H7 (cell line): ENCODE data around the gene CREBRF. TPM values are rescaled to one million over a fixed set of nuclear protein-coding genes. Genes with fewer than 3 reads are reported as not detected.
"Not testable (repeated sequence)": the region's sequence is repeated elsewhere in the genome, so short reads cannot be mapped to it uniquely, and the experiment has no call there.

Experiments used
- DNase-seq: peaks from one replicate; pipeline ENCODE4 v3.0.0; 2012
- H3K27me3 ChIP-seq: 2 replicates; pipeline ENCODE4 v1.6.0; 2011; ENCODE audit warnings: mild to moderate bottlenecking, low read length; ENCODE audit not compliant: control insufficient read depth, insufficient read depth
- H3K36me3 ChIP-seq: replicated peaks from 2 replicates; pipeline ENCODE4 v1.5.1; 2011; ENCODE audit warnings: low read length; ENCODE audit not compliant: control insufficient read depth, insufficient read depth
- H3K4me3 ChIP-seq: 2 replicates; pipeline ENCODE4 v1.5.1; 2011; ENCODE audit warnings: low read depth, mild to moderate bottlenecking, control low read depth, low read length, moderate library complexity; ENCODE audit not compliant: insufficient read depth
- total RNA-seq: library from RNA; depleted of rRNA; stranded (reverse); fragments of >200 nt; shearing (Covaris generic); gene quantifications from 2 replicates; pipeline ENCODE4 v1.2.3, GENCODE V29; 2014

CREBRF gene
- total RNA-seq, 1 experiment from 2014 or later = 8.7 TPM

DNA sequence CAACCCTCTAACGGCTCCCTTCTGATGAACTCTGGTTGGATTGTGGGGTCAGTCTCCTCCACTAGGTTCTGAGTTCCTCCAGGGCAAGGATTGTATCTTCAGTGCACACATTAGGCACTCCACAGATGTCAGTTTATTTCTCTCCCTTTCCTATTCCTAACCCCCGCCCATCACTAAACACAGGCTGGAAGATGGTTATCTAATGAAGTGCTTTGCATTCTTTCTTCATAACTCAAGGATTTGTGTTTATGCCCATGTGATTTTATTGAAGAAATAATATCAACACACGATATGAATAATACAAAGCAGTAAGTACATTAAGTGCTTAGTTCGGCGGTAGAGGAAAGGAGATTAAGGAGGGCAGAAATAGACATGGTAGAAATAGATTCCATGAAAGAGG lies 4.4 kb upstream of the CREBRF start:
- no peak for DNase-seq
- Histone ChIP-seq H3K4me3 (no peak overlapping the region), H3K27me3 (no peaks in the 10 kb centered on the region; the same call in 1 of the 2 replicates), H3K36me3 (no peaks in the 10 kb centered on the region)

DNA sequence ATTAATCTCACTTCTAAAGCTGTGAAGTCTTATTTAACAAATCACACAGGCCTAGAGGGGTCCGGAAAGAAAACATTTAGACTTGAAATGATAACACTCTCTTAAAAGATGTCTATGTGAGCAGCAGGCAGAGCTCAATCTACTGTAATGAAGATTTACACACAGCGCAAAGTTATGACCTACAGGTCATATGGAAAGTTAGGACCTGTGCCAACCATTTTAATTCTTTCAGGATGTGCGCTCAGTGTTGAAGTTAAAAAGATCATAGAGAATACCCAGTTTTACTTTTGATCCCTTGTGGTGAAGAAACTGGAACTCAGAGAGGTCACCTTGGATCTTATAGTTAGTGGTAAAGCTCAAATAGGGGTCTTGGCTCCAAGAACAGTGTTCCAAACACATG lies 3.1 kb upstream of the CREBRF start:
- no peak for DNase-seq
- H3K27me3 ChIP-seq = no peaks in the 10 kb centered on the region; the same call in 1 of the 2 replicates
- no peak overlapping the region for H3K4me3 ChIP-seq
- H3K36me3 ChIP-seq = no peaks in the 10 kb centered on the region

DNA sequence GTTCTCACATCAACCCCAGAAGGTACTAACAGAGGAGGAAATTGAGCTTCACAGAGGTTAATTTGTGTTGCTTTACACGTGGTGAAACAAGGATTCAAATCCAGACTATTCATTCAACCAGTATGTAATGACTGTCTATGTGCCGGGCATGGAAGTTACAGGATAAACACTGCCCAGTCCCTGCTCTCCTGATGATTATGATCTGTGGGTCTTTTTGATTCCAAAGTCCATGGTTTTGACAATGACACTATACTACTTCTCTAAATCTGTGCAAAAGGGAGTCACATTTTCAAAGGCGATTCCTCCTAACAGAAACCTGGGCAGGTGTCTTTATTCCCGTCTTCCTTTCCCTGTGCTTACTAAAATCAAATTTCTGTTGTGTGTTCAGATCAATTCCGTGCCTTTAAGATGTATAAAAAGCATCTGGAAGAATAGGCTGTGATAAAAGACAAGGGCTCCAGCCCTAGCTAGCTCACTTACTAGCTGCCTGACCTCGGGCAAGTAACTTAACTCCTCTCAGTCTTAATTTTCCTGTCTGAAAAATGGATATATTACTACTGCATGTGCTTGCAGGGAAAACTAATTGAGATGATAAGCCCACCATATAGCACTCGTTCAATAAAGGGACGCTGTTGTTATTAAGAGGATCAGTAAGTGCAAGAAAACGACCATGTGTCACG lies 970 bp upstream of the CREBRF start:
- Histone ChIP-seq H3K36me3 (no peaks in the 10 kb centered on the region), H3K27me3 (no peaks in the 10 kb centered on the region; the same call in 1 of the 2 replicates), H3K4me3 (peak overlapping the region; percentile 92)
- DNase-seq = no peak

- Histone ChIP-seq H3K27me3 (no peaks in the 10 kb centered on the region; the same call in 1 of the 2 replicates), H3K36me3 (no peaks in the 10 kb centered on the region), H3K4me3 (peak overlapping the region; percentile 92)
- no peak for DNase-seq
These were observed 500 bp upstream of the CREBRF start for GRCh38 chr5:173055722-173055982.

- no peaks in the 10 kb centered on the region for H3K36me3 ChIP-seq
- peak overlapping the region; percentile 92 for H3K4me3 ChIP-seq
- H3K27me3 ChIP-seq = no peaks in the 10 kb centered on the region; the same call in 1 of the 2 replicates
- DNase-seq = peak; percentile 95
These were observed 570 bp downstream of the CREBRF start for GRCh38 chr5:173056783-173057061.

GRCh38 chr5:173057062-173057924 lies 1.1 kb downstream of the CREBRF start:
- peak overlapping the region; percentile 92 for H3K4me3 ChIP-seq
- DNase-seq = peak; percentile 99
- no peaks in the 10 kb centered on the region for H3K36me3 ChIP-seq
- H3K27me3 ChIP-seq = no peaks in the 10 kb centered on the region

DNA sequence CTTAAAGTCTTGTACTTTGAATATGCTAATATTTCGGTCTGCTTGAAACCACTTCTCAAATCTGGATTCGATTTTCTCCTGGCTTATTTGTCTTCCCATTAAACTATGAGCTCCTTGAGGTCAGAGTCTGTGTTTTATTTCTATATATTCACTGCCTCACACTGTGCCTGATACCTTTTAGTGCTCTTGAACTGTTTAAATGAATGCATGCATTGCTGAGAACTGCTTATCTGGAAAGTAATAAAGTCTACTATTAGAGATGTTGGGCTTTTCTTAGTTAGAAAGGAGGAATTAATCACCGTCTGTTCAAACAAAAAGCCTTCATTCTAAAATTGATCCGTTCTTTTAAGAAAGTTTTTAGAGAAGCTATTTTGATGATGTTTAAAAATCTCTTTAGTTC lies 6.0 kb downstream of the CREBRF start:
- DNase-seq = no peak

GRCh38 chr5:173065155-173065554 lies 9.0 kb downstream of the CREBRF start:
- Histone ChIP-seq H3K4me3 (no peak overlapping the region), H3K36me3 (no peaks in the 10 kb centered on the region), H3K27me3 (no peaks in the 10 kb centered on the region)
- DNase-seq = no peak

More for the DNA sequence above, 6.0 kb downstream of the CREBRF start:
- Histone ChIP-seq H3K36me3 (no peaks in the 10 kb centered on the region), H3K4me3 (no peak overlapping the region), H3K27me3 (no peaks in the 10 kb centered on the region)

DNA sequence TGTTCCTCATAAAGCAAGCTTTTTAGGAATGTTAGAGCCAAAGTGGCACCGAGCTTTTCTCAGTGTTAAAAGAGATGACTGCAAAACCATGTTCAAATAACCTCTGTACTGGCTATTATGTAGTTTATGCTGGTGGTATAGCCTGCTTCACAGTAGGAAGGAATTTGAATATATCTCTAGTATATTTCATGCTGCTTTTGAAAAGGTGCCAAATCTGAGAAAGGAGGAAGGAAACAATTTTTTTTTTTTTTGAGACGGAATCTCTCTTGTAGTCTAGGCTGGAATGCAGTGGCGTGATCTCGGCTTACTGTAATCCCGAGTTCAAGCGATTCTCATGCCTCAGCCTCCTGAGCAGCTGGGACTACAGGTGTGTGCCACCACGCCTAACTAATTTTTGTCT lies 13.5 kb downstream of the CREBRF start:
- DNase-seq = no peak
- Histone ChIP-seq H3K4me3 (no peak overlapping the region), H3K36me3 (no peaks in the 10 kb centered on the region), H3K27me3 (no peaks in the 10 kb centered on the region)

- no peak for DNase-seq
- H3K36me3 ChIP-seq = no peaks in the 10 kb centered on the region
- no peak overlapping the region for H3K4me3 ChIP-seq
- no peaks in the 10 kb centered on the region for H3K27me3 ChIP-seq
These were observed 19.1 kb downstream of the CREBRF start for GRCh38 chr5:173075137-173075843.

DNA sequence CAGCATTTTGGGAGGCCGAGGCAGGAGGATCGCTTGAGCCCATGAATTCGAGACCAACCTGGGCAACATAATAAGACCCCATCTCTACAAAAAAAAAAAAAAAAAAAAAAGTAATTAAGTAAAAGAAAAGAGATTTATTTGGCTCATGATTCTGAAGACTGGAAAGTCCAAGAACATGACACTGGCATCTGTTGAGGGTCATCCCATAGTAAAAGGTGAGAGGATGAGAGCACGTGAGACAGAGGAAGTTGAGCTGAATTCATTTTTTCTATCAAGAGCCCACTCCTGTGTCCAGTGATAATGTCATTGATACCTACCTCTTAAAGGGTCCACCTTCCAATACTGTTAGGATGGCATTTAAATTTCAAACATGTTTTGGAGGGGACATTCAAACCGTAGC lies 19.8 kb downstream of the CREBRF start:
- DNase-seq = no peak
- no peaks in the 10 kb centered on the region for H3K36me3 ChIP-seq
- H3K27me3 ChIP-seq = no peaks in the 10 kb centered on the region
- no peak overlapping the region for H3K4me3 ChIP-seq

GRCh38 chr5:173076471-173076870 lies 20.3 kb downstream of the CREBRF start:
- H3K27me3 ChIP-seq, DNase-seq, H3K36me3 ChIP-seq, H3K4me3 ChIP-seq: not testable (repeated sequence)

DNA sequence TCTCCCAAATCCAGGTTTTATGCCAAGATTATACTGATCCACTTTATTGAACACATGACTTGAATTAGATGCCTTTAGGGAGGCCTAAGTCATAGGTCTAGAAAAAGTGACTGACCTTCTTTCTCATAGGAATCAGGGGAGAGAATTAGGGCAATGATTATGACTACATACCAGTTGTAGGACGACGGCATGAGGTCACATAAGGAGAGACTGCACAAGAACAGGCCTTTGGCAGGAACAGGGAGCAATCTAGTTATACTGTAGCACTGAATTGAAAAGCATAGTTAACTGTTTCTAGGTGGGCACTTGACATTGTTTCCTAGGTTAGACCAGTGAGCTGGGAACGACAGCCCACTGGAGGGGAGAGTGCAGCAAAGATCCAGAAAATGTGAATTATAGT lies 22.7 kb downstream of the CREBRF start:
- no peaks in the 10 kb centered on the region for H3K36me3 ChIP-seq
- no peak for DNase-seq
- no peak overlapping the region for H3K4me3 ChIP-seq

DNA sequence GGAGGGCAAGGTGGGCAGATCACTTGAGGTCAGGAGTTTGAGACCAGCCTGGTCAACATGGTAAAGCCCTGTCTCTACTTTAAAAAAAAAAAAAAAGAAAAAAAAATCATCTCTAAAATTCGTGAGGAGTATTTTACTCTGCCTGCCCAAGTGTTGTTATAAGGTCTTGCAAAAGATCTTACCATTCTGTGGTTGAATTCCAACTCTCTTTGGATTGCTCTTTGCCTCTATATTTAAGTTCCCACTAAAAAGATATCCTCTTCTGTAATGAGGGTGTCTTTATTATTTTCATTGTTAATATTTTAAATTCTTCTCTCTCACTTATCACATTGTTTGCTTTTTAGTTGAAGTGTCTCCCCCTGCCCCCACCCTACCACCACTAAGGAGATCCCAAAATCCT lies 33.4 kb downstream of the CREBRF start:
- H3K4me3 ChIP-seq = no peak overlapping the region
- H3K27me3 ChIP-seq = no peaks in the 10 kb centered on the region
- no peaks in the 10 kb centered on the region; the same call in 1 of the 2 replicates for H3K36me3 ChIP-seq
- no peak for DNase-seq

More for the DNA sequence above, 22.7 kb downstream of the CREBRF start:
- no peaks in the 10 kb centered on the region for H3K27me3 ChIP-seq

GRCh38 chr5:173090639-173091038 lies 34.5 kb downstream of the CREBRF start:
- no peaks in the 10 kb centered on the region; the same call in 1 of the 2 replicates for H3K36me3 ChIP-seq
- DNase-seq = no peak
- H3K4me3 ChIP-seq = no peak overlapping the region
- no peaks in the 10 kb centered on the region for H3K27me3 ChIP-seq
